Measurements from ENCODE around the gene WDTC1. TPM values are rescaled to one million over a fixed set of nuclear protein-coding genes. Genes with fewer than 3 reads are reported as not detected.

The WDTC1 gene
- total and polyA plus RNA-seq, 2 of the 8 experiments (the other 6 are each of a cell fraction or from before 2014, with no cell fraction given) = 7.5 to 18.7 TPM

GRCh38 chr1:27342778-27343638 is 108.6 kb downstream of the WDTC1 start:
- Histone ChIP-seq H3K79me2 (ENCODE audit: control insufficient read depth in 1 of 2, insufficient read depth in 2 of 2, low read length in 2 of 2) (peaks cover 0 to 3% of the 10 kb centered on the region in 2 experiments; a peak in 1 of 4 replicates), H3K4me3 (ENCODE audit: extremely low read depth in 1 of 4, insufficient read depth in 2 of 4, low read depth in 3 of 4, low read length in 4 of 4) (peak overlapping the region in 1 of 4 experiments; percentile 59; a peak in 1 of 8 replicates), H3K23ac (ENCODE audit: insufficient read length) (no peak overlapping the region), H3K9me3 (ENCODE audit: insufficient read depth in 2 of 2, low read depth in 1 of 2, low read length in 1 of 2) (no peaks in the 10 kb centered on the region), H3K4ac (replicated peaks; ENCODE audit: insufficient read length, low read depth, low read length) (peak overlapping the region; percentile 54), H3K23me2 (ENCODE audit: low read depth, low read length) (peaks cover 6% of the 10 kb centered on the region; the same call in 1 of the 2 replicates), H2BK20ac (ENCODE audit: low read length) (peak overlapping the region; percentile 83), H3K36me3 (ENCODE audit: control insufficient read depth in 2 of 4, insufficient read depth in 4 of 4, low read length in 3 of 4) (0 out of 8 replicates have a peak, but pooled peaks cover 0 to 3% (median 0%) of the 10 kb centered on the region in 4 experiments), H2BK120ac (replicated peaks; ENCODE audit: low read depth, low read length) (no peak overlapping the region), H3K9ac (replicated peaks in 1 of 4; ENCODE audit: extremely low read depth in 1 of 4, low read depth in 3 of 4, low read length in 3 of 4) (peak overlapping the region in 1 of 4 experiments; percentile 13; a peak in 1 of 7 replicates), H3K14ac (ENCODE audit: insufficient read length) (no peak overlapping the region), H2BK12ac (ENCODE audit: low read depth, low read length) (peak overlapping the region; percentile 92; the same call in 1 of the 2 replicates), H4K5ac (ENCODE audit: insufficient read length, low read depth, low read length) (peak overlapping the region; percentile 29), H2AK5ac (ENCODE audit: low read depth, low read length) (peak overlapping the region; percentile 86), H3K56ac (replicated peaks; ENCODE audit: insufficient read length, low read depth, low read length) (no peak overlapping the region), H3K4me1 (replicated peaks in 1 of 4; ENCODE audit: control insufficient read depth in 3 of 4, insufficient read depth in 4 of 4, low read length in 3 of 4) (peaks cover 0 to 25% (median 20%) of the 10 kb centered on the region in 4 experiments; a peak in 6 of 7 replicates), H2BK5ac (ENCODE audit: low read depth, low read length) (peak overlapping the region; percentile 76; the same call in 1 of the 2 replicates), H3K18ac (ENCODE audit: extremely low read depth, low read length) (peak overlapping the region; percentile 96), H3K4me2 (ENCODE audit: insufficient read depth in 1 of 2, low read depth in 2 of 2, low read length in 2 of 2) (peak overlapping the region; percentile 78 to 94), H4K8ac (ENCODE audit: extremely low read depth, insufficient read depth, low read length) (peak overlapping the region; percentile 62), H4K91ac (replicated peaks; ENCODE audit: insufficient read length, low read length) (peak overlapping the region; percentile 48), H3K79me1 (ENCODE audit: low read depth, low read length) (no peaks in the 10 kb centered on the region), H3K27ac (ENCODE audit: low read depth, low read length) (no peak overlapping the region), H2BK15ac (ENCODE audit: low read length) (peak overlapping the region; percentile 99; the same call in 1 of the 2 replicates), H2AFZ (ENCODE audit: low read length) (no peak overlapping the region), H4K20me1 (replicated peaks in 1 of 2; ENCODE audit: control insufficient read depth in 1 of 2, insufficient read depth in 2 of 2, low read length in 2 of 2) (peaks cover 2 to 9% of the 10 kb centered on the region in 2 experiments), H3K27me3 (replicated peaks in 1 of 4; ENCODE audit: control insufficient read depth in 3 of 4, extremely low read depth in 1 of 4, insufficient read depth in 3 of 4, low read length in 3 of 4) (peaks cover 0 to 2% (median 0%) of the 10 kb centered on the region in 4 experiments; a peak in 1 of 7 replicates)
- WGBS, 2 experiments (ENCODE audit: extremely low coverage in 1 of 2, insufficient coverage in 1 of 2, insufficient read length in 1 of 2, insufficient replicate concordance in 2 of 2, low coverage in 1 of 2, low lambda C conversion rate in 2 of 2, missing lambda C conversion rate in 1 of 2) = 83% methylated on average over 23 of the region's 31 CpGs; no CpG with 5 or more reads in 1 of the 2 experiments
- ChIA-PET CTCF (ENCODE audit: partially characterized antibody) (interaction anchor here (0.6 to 17.0 kb wide), 16 partner anchors 8 to 299 kb away, joined by 3 to 321 read pairs (median 5); no protein-coding TSS in a partner anchor), POLR2A (ENCODE audit: partially characterized antibody) (interaction anchor here (0.9 to 3.2 kb wide), 9 partner anchors 8 to 54 kb away, joined by 3 to 14 read pairs (median 6); partner anchors contain the start of gene TMEM222)
- DNase-seq (ENCODE audit: low read depth in 1 of 2, low spot score in 2 of 2) (no peak), FAIRE-seq (no peak)
- TF ChIP-seq EP300 (IDR thresholded peaks at IDR 0.05; ENCODE audit: borderline replicate concordance in 1 of 2, low read depth in 2 of 2, low read length in 2 of 2) (no peak), MAX (IDR thresholded peaks at IDR 0.05) (no peak), SP2 (IDR thresholded peaks at IDR 0.05; ENCODE audit: low read length) (no peak), SRF (IDR thresholded peaks at IDR 0.05; ENCODE audit: low read depth, low read length) (no peak), RAD21 (IDR thresholded peaks at IDR 0.05 in 1 of 2, conservative IDR thresholded peaks at IDR 0.05 in 1 of 2; ENCODE audit: low read depth in 2 of 2, low read length in 2 of 2) (no peak), TCF12 (IDR thresholded peaks at IDR 0.05; ENCODE audit: low read depth, low read length) (no peak), CEBPB (IDR thresholded peaks at IDR 0.05; ENCODE audit: low read depth, low read length) (no peak)
